Fibroblast of lung (primary cell): Measurements from ENCODE around the gene CENPV. TPM values are rescaled to one million over a fixed set of nuclear protein-coding genes. Genes with fewer than 3 reads are reported as not detected.

Source experiments
- DNase-seq, 2 donors: peaks; one replicate each; pipeline versions ENCODE4 v3.0.0 to v3.0.0-alpha.2; 2010; ENCODE audit warnings: low read depth in 2 of 2
- H2AFZ ChIP-seq: 2 replicates; pipeline ENCODE4 v1.5.1; 2012; ENCODE audit warnings: low read length, control low read depth, inconsistent platforms
- H3K27ac ChIP-seq: 2 replicates; pipeline ENCODE4 v1.5.1; 2011; ENCODE audit warnings: low read length, control low read depth; ENCODE audit not compliant: insufficient read depth
- H3K27me3 ChIP-seq: 2 replicates; pipeline ENCODE4 v1.5.1; 2011; ENCODE audit warnings: mild to moderate bottlenecking, low read length; ENCODE audit not compliant: control insufficient read depth, insufficient read depth
- H3K36me3 ChIP-seq: 2 replicates; pipeline ENCODE4 v1.5.1; 2011; ENCODE audit warnings: low read length; ENCODE audit not compliant: control insufficient read depth, insufficient read depth
- H3K4me1 ChIP-seq: 2 replicates; pipeline ENCODE4 v1.5.1; 2011; ENCODE audit warnings: low read length; ENCODE audit not compliant: control insufficient read depth, insufficient read depth; ENCODE audit errors: extremely low read depth
- H3K4me2 ChIP-seq: 2 replicates; pipeline ENCODE4 v1.5.1; 2011; ENCODE audit warnings: low read length, control low read depth; ENCODE audit not compliant: insufficient read depth; ENCODE audit errors: extremely low read depth
- H3K4me3 ChIP-seq, 4 experiments: fragments of 200-600 bp in 1 of 4; sonication (generic) in 1 of 4; replicated peaks in 1 of 4; 2 replicates each; pipeline ENCODE4 v1.5.1; 2011 to 2016; ENCODE audit warnings: low read length in 4 of 4, low read depth in 3 of 4, mild to moderate bottlenecking in 3 of 4, control low read depth in 2 of 4, inconsistent platforms in 1 of 4, mixed read lengths in 1 of 4; ENCODE audit not compliant: insufficient read depth in 1 of 4; ENCODE audit errors: control extremely low read depth in 1 of 4
- H3K79me2 ChIP-seq: 2 replicates; pipeline ENCODE4 v1.5.1; 2012; ENCODE audit warnings: mild to moderate bottlenecking, low read length, inconsistent platforms; ENCODE audit not compliant: control insufficient read depth, insufficient read depth
- H3K9ac ChIP-seq: 2 replicates; pipeline ENCODE4 v1.5.1; 2011; ENCODE audit warnings: mild to moderate bottlenecking, low read length, control low read depth; ENCODE audit not compliant: insufficient read depth
- H3K9me3 ChIP-seq: 2 replicates; pipeline ENCODE4 v1.5.1; 2012; ENCODE audit warnings: low read depth, low read length; ENCODE audit not compliant: control insufficient read depth, insufficient read depth
- H4K20me1 ChIP-seq: 2 replicates; pipeline ENCODE4 v1.5.1; 2011; ENCODE audit warnings: low read length; ENCODE audit not compliant: control insufficient read depth, insufficient read depth; ENCODE audit errors: extremely low read depth
- CTCF ChIP-seq, 2 donors: IDR thresholded peaks in 1 of 2; conservative IDR thresholded peaks in 1 of 2; 1 replicate in 1 of 2; 2 replicates in 1 of 2; pipeline ENCODE4 v1.5.1; 2011 to 2012; ENCODE audit warnings: low read length in 2 of 2, control low read depth in 1 of 2, inconsistent platforms in 1 of 2, low read depth in 1 of 2, mild to moderate bottlenecking in 1 of 2
- EZH2 ChIP-seq: IDR thresholded peaks from 2 replicates; pipeline ENCODE4 v1.5.1; 2012; ENCODE audit warnings: low read length, control low read depth, mild to moderate bottlenecking; ENCODE audit errors: missing control alignments
- polyA plus RNA-seq, 2 donors: library from polyadenylated mRNA; depleted of rRNA in 1 of 2; stranded (reverse) in 1 of 2; unstranded in 1 of 2; fragments of >200 nt; gene quantifications; 2 replicates each; pipeline ENCODE4 v1.2.1, GENCODE V29; 2011 to 2012; ENCODE audit warnings: missing spikeins in 1 of 2
- total RNA-seq: library from RNA; depleted of rRNA; stranded (reverse); fragments of >200 nt; gene quantifications from 2 replicates; pipeline ENCODE4 v1.2.1, GENCODE V29; 2014

CENPV gene
- total and polyA plus RNA-seq, 2 donors (not counting 1 experiment from before 2014, with no cell fraction given), result 9.2 to 25.1 TPM

- TF ChIP-seq CTCF (conservative IDR thresholded peaks at IDR 0.05 in 1 of 2, IDR thresholded peaks at IDR 0.05 in 1 of 2; ENCODE audit: low read depth in 1 of 2, low read length in 2 of 2) (no peak), EZH2 (no peak)
- DNase-seq, result no peak
- Histone ChIP-seq H3K79me2 (no peaks in the 10 kb centered on the region), H3K4me3 (no peak overlapping the region), H3K36me3 (no peaks in the 10 kb centered on the region), H2AFZ (no peak overlapping the region), H4K20me1 (no peaks in the 10 kb centered on the region), H3K27ac (no peak overlapping the region), H3K9ac (no peak overlapping the region), H3K27me3 (no peaks in the 10 kb centered on the region), H3K4me1 (no peaks in the 10 kb centered on the region), H3K9me3 (no peaks in the 10 kb centered on the region), H3K4me2 (no peak overlapping the region)
Measured at GRCh38 chr17:16358394-16358793, 5.1 kb upstream of the CENPV start.

- no peaks in the 10 kb centered on the region for H4K20me1 ChIP-seq
- no peak overlapping the region for H3K27ac ChIP-seq
- no peak overlapping the region for H3K4me2 ChIP-seq
- H3K36me3 ChIP-seq, result no peaks in the 10 kb centered on the region
- H2AFZ ChIP-seq, result no peak overlapping the region
- H3K9ac ChIP-seq, result no peak overlapping the region
- H3K27me3 ChIP-seq, result no peaks in the 10 kb centered on the region
- H3K4me1 ChIP-seq, result no peaks in the 10 kb centered on the region
- DNase-seq, result no peak
- no peak for TF ChIP-seq CTCF (conservative IDR thresholded peaks at IDR 0.05 in 1 of 2, IDR thresholded peaks at IDR 0.05 in 1 of 2; ENCODE audit: low read depth in 1 of 2, low read length in 2 of 2)
- no peak for TF ChIP-seq EZH2
- no peaks in the 10 kb centered on the region for H3K9me3 ChIP-seq
- no peaks in the 10 kb centered on the region for H3K79me2 ChIP-seq
- H3K4me3 ChIP-seq, result no peak overlapping the region
Measured at GRCh38 chr17:16354585-16354984, 1.3 kb upstream of the CENPV start.

GRCh38 chr17:16352667-16353316, 477 bp downstream of the CENPV start:
- H3K4me1 ChIP-seq, result no peaks in the 10 kb centered on the region
- peaks cover 3% of the 10 kb centered on the region for H3K36me3 ChIP-seq
- peak; percentile 17 to 33 for DNase-seq
- peak overlapping the region; percentile 65 for H3K27ac ChIP-seq
- H3K9me3 ChIP-seq, result no peaks in the 10 kb centered on the region
- H3K27me3 ChIP-seq, result no peaks in the 10 kb centered on the region
- peak overlapping the region; percentile 59 for H3K4me2 ChIP-seq
- no peaks in the 10 kb centered on the region for H4K20me1 ChIP-seq
- peak overlapping the region; percentile 57 to 82 (median 71) for H3K4me3 ChIP-seq
- peak overlapping the region; percentile 74 for H3K9ac ChIP-seq
- TF ChIP-seq CTCF (conservative IDR thresholded peaks at IDR 0.05 in 1 of 2, IDR thresholded peaks at IDR 0.05 in 1 of 2; ENCODE audit: low read depth in 1 of 2, low read length in 2 of 2) (no peak), EZH2 (no peak)
- peak overlapping the region; percentile 50 for H2AFZ ChIP-seq
- no peaks in the 10 kb centered on the region for H3K79me2 ChIP-seq
